ENCODE results near the gene SYNE1.

Gene SYNE1

DNA sequence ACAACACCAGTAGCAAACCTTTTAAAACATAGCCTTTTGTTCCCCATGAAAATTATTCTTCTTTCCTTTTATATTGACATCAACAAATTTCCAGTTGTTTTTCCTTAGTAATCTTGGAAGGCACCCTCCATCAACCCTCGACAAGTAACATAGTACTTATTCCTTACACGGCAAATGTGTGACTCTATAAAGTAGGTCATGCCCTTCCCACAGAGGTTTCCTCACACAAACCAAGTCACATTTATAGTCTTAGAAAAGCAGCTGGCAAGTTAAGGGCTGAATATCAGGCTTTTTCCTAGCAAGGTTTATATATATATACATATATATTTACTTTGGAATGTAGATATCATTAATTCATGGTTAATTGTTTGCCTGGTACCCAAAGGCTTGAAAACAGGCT is 371.5 kb downstream of the SYNE1 start:
- no peaks in the 10 kb centered on the region for H3K27me3 ChIP-seq (ENCODE audit: insufficient read depth, poor library complexity, severe bottlenecking)
- no peak overlapping the region for H3K4me3 ChIP-seq (replicated peaks; ENCODE audit: insufficient read depth, low read length)
- no peak for DNase-seq (ENCODE audit: low read depth in 1 of 2, low spot score in 1 of 2)
- no peak for TF ChIP-seq CTCF (IDR thresholded peaks at IDR 0.05; ENCODE audit: insufficient read depth, low read length)
- no peak for TF ChIP-seq GABPA (IDR thresholded peaks at IDR 0.05; ENCODE audit: low read depth)
- no peak for TF ChIP-seq POLR2AphosphoS5 (IDR thresholded peaks at IDR 0.05; ENCODE audit: low read depth)
- TF ChIP-seq, protein P1, sequence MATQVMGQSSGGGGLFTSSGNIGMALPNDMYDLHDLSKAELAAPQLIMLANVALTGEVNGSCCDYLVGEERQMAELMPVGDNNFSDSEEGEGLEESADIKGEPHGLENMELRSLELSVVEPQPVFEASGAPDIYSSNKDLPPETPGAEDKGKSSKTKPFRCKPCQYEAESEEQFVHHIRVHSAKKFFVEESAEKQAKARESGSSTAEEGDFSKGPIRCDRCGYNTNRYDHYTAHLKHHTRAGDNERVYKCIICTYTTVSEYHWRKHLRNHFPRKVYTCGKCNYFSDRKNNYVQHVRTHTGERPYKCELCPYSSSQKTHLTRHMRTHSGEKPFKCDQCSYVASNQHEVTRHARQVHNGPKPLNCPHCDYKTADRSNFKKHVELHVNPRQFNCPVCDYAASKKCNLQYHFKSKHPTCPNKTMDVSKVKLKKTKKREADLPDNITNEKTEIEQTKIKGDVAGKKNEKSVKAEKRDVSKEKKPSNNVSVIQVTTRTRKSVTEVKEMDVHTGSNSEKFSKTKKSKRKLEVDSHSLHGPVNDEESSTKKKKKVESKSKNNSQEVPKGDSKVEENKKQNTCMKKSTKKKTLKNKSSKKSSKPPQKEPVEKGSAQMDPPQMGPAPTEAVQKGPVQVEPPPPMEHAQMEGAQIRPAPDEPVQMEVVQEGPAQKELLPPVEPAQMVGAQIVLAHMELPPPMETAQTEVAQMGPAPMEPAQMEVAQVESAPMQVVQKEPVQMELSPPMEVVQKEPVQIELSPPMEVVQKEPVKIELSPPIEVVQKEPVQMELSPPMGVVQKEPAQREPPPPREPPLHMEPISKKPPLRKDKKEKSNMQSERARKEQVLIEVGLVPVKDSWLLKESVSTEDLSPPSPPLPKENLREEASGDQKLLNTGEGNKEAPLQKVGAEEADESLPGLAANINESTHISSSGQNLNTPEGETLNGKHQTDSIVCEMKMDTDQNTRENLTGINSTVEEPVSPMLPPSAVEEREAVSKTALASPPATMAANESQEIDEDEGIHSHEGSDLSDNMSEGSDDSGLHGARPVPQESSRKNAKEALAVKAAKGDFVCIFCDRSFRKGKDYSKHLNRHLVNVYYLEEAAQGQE (IDR thresholded peaks at IDR 0.05; ENCODE audit: insufficient replicate concordance, low read depth) = no peak
- no peak for TF ChIP-seq SPI1 (IDR thresholded peaks at IDR 0.05; ENCODE audit: borderline replicate concordance, low read depth)
- no peak overlapping the region for H3K27ac ChIP-seq (replicated peaks)

GRCh38 chr6:152263582-152263981 is 373.6 kb downstream of the SYNE1 start:
- H3K27ac ChIP-seq (replicated peaks) = no peak overlapping the region
- TF ChIP-seq, protein P1 (IDR thresholded peaks at IDR 0.05; ENCODE audit: insufficient replicate concordance, low read depth) = no peak
- TF ChIP-seq SPI1 (IDR thresholded peaks at IDR 0.05; ENCODE audit: borderline replicate concordance, low read depth) (no peak), CTCF (IDR thresholded peaks at IDR 0.05; ENCODE audit: insufficient read depth, low read length) (no peak)
- H3K4me3 ChIP-seq (replicated peaks; ENCODE audit: insufficient read depth, low read length) = no peak overlapping the region
- DNase-seq (ENCODE audit: low read depth in 1 of 2, low spot score in 1 of 2) = no peak
- H3K27me3 ChIP-seq (ENCODE audit: insufficient read depth, poor library complexity, severe bottlenecking) = no peaks in the 10 kb centered on the region

GRCh38 chr6:152261179-152261578 is 376.0 kb downstream of the SYNE1 start:
- Histone ChIP-seq H3K27ac (replicated peaks) (no peak overlapping the region), H3K4me3 (replicated peaks; ENCODE audit: insufficient read depth, low read length) (no peak overlapping the region), H3K27me3 (ENCODE audit: insufficient read depth, poor library complexity, severe bottlenecking) (no peaks in the 10 kb centered on the region)
- no peak for DNase-seq (ENCODE audit: low read depth in 1 of 2, low spot score in 1 of 2)
- TF ChIP-seq POLR2AphosphoS5 (IDR thresholded peaks at IDR 0.05; ENCODE audit: low read depth) (no peak), GABPA (IDR thresholded peaks at IDR 0.05; ENCODE audit: low read depth) (no peak), CTCF (IDR thresholded peaks at IDR 0.05; ENCODE audit: insufficient read depth, low read length) (no peak), SPI1 (IDR thresholded peaks at IDR 0.05; ENCODE audit: borderline replicate concordance, low read depth) (no peak)
- TF ChIP-seq, protein P1 (IDR thresholded peaks at IDR 0.05; ENCODE audit: insufficient replicate concordance, low read depth) = no peak

All from HL-60 (cell line).